GM18951 (cell line): Measurements from ENCODE around the gene SNX9.

Experiments used
- POLR2A ChIP-seq: IDR thresholded peaks from 4 replicates; pipeline ENCODE4 v1.6.1; 2011; ENCODE audit warnings: mild to moderate bottlenecking; ENCODE audit not compliant: insufficient read length, insufficient read depth; ENCODE audit errors: extremely low read depth
- in situ Hi-C: fragments of 300-500 bp; cut with MboI; formaldehyde crosslinking; loops from one replicate; pipeline ENCODE4 v1.12.0; 2022; ENCODE audit warnings: low sequenced_read_pairs, mixed read lengths, inconsistent platforms; ENCODE audit not compliant: unreplicated experiment

SNX9 gene

GRCh38 chr6:157994125-157994795 lies 171.2 kb downstream of the SNX9 start:
- in situ Hi-C loops, result no loop called here
- no peak for TF ChIP-seq POLR2A
